HG02973 (cell line): ENCODE results near the gene VASH2.
"Not testable (repeated sequence)": the region's sequence is repeated elsewhere in the genome, so short reads cannot be mapped to it uniquely, and the experiment has no call there.

ENCODE experiments used
- ATAC-seq: cut with Tn5 transposase; IDR thresholded peaks from one replicate; pipeline ENCODE4 v1.9.1; 2021; ENCODE audit warnings: moderate library complexity; ENCODE audit not compliant: unreplicated experiment

VASH2 gene

GRCh38 chr1:212950243-212951125 lies at the start of gene VASH2:
Gene VASH2 (plus strand): TSS chr1:212950541. CDS start chr1:212951543, 1,002 bp downstream.
- ATAC-seq, result peak; percentile 94

- ATAC-seq, result no peak
These were observed 49.1 kb upstream of the VASH2 start for GRCh38 chr1:212901290-212901689.

GRCh38 chr1:212902054-212902453 lies 48.3 kb upstream of the VASH2 start:
- ATAC-seq, result no peak

DNA sequence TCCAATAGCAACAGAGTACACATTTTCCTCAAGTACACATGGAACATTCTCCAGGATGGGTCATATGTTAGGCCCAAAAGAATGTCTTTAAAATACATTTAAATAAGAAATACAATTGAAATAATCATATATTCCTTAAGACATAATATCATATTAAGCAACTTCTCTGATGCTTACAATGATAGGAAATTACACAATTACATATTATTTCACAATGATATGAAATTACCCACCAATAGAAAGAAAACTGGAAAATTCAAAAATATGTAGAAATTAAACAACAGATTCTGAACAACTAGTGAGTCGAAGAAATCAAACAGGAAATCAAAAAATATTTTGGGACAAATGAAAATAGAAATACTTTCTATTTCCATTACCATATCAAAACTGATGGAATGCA lies 46.7 kb upstream of the VASH2 start:
- ATAC-seq, result no peak

DNA sequence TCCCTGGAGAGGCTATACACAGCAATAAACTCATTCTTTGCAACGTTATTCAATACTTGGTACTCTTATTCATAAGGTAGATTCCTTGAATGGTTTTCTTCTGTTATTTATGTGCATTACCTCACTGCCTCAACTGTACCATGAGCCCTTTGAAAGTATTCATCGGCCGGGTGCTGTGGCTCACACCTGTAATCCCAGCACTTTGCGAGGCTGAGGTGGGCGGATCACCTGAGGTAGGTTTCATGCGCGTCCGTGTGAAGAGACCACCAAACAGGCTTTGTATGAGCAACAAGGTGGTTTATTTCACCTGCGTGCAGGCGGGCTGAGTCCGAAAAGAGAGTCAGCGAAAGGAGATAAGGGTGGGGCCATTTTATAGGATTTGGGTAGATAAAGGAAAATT lies 42.3 kb upstream of the VASH2 start:
- not testable (repeated sequence) for ATAC-seq

DNA sequence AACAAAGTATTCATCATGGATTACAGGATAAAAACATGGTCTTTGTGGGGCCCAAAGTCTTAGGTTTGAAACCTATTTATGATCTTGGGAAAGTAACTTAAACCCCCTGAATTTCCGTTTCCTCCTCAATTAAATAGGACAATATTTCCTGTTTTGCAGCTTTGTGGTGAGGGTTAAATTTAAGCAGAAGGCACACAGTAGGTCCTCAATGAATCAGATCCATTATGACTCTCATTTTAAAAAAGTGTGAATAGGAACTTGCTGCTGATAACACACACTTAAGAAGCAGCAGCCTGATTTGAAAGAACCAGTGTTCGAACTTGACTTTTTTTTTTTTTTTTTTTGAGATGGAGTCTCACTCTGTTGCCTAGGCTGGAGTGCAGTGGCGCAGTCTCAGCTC lies 41.4 kb upstream of the VASH2 start:
- no peak for ATAC-seq

- no peak for ATAC-seq
These were observed 40.7 kb upstream of the VASH2 start for GRCh38 chr1:212909652-212910063.

DNA sequence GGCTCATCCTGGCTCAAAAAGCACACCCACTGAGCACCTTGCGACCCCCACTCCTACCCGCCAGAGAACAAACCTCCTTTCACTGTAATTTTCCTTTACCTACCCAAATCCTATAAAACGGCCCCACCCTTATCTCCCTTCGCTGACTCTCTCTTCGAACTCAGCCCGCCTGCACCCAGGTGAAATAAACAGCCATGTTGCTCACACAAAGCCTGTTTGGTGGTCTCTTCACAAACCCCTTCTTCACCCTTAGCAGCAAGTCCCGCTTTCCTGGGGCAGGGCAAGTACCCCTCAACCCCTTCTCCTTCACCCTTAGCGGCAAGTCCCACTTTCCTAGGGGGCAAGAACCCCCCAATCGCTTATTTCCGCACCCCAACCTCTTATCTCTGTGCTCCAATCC lies 40.1 kb upstream of the VASH2 start:
- ATAC-seq, result not testable (repeated sequence)

DNA sequence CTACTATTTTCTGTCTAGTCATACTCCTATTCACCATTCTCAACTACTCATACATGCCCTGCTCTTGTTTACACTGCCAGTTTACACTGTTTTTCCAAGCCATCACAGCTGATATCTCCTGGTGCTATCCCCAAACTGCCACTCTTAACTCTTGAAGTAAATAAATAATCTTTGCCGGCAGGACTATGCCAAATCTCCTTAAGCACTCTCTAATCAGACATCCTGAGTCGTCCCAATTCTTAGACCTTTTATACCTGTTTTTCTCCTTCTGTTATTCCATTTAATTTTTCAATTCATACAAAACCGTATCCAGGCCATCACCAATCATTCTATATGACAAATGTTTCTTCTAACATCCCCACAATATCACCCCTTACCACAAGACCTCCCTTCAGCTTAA lies 36.7 kb upstream of the VASH2 start:
- ATAC-seq, result not testable (repeated sequence)

DNA sequence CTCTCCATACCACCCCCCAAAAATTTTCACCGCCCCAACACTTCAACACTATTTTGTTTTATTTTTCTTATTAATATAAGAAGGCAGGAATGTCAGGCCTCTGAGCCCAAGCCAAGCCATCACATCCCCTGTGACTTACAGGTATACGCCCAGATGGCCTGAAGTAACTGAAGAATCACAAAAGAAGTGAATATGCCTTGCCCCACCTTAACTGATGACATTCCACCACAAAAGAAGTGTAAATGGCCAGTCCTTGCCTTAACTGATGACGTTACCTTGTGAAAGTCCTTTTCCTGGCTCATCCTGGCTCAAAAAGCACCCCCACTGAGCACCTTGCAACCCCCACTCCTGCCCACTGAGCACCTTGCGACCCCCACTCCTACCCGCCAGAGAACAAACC lies 36.2 kb upstream of the VASH2 start:
- not testable (repeated sequence) for ATAC-seq

DNA sequence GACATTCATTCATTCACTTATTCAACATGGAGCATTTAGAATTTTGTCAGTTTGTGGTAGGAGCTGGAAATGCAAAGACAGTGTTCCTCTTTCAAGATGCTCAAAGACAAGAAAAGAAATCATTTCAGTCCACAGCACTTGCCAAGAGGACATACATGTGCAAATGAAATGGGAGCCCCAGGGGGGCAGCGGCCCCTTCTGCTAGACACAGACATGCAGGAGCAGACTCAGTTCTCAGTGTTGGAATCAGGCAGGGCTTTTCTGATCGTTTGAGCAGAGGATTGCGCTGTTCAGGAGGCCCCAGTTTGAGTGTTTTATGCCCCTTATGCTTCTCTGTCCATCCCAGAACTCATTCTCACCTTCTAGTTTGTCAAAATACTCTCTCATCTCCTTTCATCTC lies 35.6 kb upstream of the VASH2 start:
- ATAC-seq, result no peak

DNA sequence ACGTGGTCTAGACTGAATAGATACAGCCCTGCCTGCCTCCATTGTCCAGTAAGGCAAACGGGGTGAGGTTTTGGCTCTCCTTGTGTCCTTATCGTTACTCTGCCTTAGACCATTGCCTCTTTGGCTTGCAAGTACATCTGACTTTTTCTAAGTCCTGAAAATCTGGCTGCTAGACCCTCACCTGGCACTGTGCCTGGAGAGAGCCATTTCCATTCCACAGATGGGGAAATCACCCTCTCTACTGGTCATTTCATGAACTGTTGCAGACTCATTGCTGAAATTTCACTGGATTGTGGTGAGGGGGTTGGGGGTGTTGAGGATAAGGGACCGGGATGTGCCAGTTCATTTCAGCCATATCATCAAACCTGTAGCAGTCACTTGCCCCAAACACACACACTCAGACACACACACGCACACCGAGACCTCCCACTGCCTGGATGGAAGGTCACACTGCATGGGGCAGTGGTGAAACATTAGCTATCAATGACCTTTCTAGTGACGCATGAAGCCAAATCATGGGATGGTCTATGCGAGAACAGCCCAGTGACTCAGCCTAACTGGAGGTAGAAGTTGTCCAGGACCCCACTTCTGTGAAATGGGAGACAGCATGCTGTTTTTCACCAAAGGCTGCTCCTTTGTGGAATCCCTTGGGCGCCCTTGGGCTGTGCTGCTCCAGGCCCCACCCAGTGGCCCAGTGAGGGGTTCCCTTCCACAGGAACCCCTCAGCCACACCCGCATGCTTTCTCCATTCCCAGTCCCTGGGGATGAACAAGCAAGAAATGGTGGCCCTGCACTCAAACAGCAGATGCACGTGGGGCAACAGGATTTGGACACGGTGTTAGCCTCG lies 34.9 kb upstream of the VASH2 start:
- ATAC-seq, result no peak

DNA sequence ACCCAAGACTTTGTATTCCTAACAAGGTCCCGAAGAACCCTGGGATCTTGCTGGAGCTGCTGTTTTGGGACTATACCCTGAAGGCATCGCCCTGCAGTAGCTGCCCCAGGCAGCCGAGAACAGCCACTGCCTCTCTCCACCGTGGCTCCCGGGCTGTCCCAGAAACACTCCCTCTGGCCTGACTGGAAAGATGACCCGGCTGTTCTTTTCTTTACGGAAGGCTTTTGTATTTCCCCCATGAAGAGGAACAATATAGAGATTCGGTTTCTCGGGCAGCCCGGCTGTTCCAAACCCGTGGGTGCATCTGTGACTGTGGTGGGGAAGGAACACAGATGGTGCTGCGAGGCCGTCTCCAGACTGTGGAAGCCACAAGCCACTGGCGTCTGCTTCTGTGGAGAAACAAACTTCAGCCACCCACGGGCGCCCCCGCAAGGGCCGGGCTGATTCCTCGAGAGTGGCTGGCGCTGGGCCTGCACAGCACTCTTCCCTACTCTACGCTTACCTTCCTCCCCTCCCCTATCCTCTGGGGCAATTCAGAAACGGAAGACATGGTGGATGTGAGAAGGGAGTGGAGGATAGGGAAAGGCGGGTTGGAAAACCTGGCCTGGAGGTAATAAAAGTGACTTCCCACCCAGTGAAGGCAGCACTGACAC lies 33.7 kb upstream of the VASH2 start:
- no peak for ATAC-seq

DNA sequence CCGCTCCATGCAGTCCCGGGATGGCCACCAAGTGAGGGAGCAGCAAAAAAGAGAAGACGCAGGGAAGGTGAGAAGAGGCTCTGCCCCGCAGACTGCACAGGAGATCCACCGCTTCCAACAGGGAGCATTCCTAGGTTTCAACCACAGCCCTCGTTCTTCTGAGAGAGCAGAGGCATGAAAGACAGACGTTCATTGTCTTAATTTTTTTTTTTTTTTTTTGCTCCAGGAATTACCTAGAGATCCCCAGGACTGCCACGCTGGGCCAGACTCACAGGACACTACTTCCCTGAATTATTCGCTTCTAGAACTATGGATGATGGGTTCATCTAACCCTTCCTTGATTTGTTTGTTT lies 33.2 kb upstream of the VASH2 start:
- ATAC-seq, result no peak

DNA sequence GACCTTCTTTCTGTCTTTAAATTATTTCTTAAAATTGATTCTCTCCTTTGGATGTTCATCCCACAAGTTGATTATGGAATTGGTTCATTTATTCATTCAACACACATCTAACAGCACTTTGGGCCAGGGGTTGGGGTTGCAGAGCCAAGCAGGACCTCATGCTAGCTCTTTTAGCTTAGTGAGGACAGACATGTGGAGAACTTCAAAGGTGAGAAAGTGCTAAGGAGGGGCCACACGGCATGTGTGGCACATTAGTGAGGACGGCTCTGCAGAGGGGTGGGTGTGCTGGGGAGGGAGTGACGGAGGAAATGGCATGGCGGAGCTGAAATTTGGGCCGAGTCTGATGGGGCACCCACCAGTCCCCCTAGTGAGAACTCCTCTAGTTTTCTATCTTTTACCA lies 32.5 kb upstream of the VASH2 start:
- no peak for ATAC-seq

- no peak for ATAC-seq
These were observed 31.5 kb upstream of the VASH2 start for GRCh38 chr1:212918824-212919223.

DNA sequence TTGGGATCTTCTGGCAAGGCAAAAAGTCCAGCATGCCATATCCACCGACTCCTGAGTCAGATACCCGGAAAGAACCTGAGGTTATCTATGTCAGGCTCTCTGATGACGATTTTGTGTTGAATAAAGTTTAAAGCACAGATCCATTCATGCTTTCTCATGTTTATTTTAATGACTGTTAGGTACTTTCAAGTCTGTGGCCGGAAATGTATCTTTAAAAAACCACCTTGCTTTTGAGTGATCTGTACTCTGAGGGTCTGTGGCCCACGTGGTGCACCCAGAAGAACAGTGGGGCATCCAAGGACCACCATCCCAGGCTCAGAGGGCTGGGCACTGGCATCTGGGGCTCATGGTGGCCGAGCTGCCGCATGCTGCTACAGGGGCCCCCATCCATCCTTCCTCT lies 30.1 kb upstream of the VASH2 start:
- ATAC-seq, result no peak

DNA sequence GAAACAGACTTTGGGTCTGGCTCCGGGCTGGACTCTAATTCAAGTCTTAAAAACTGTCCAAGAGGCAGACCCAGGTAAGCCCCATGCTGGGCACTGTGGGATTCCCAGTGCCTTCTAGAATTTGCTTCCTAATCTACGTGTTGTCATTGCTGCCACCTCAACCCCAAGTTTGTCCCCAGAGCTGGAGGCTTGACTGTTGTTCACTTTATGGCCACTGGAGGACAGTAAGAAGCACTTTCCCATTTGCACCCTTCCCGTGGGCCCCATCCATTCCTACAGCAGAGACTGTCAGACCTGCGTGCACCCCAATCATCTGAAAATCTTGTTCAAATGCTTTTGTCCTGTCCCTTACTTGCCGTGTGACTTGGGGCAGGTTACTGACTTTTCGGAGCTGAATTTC lies 29.4 kb upstream of the VASH2 start:
- ATAC-seq, result no peak

GRCh38 chr1:212922016-212922415 lies 28.3 kb upstream of the VASH2 start:
- ATAC-seq, result no peak

GRCh38 chr1:212926372-212926771 lies 24.0 kb upstream of the VASH2 start:
- ATAC-seq, result no peak
